Stimulated activated CD4-positive, alpha-beta T cell treated with anti-CD3 and anti-CD28 coated beads, TNF-alpha, amount 100 ng/mL, for 24 hours (primary cell): Measurements from ENCODE around the gene GSAP.
"Not testable (repeated sequence)": the region's sequence is repeated elsewhere in the genome, so short reads cannot be mapped to it uniquely, and the experiment has no call there.

Experiments used
- DNase-seq, 3 experiments: peaks; one replicate each; pipeline ENCODE4 v3.0.0-alpha.2; 2020; ENCODE audit warnings: low read depth in 3 of 3

The GSAP gene

DNA sequence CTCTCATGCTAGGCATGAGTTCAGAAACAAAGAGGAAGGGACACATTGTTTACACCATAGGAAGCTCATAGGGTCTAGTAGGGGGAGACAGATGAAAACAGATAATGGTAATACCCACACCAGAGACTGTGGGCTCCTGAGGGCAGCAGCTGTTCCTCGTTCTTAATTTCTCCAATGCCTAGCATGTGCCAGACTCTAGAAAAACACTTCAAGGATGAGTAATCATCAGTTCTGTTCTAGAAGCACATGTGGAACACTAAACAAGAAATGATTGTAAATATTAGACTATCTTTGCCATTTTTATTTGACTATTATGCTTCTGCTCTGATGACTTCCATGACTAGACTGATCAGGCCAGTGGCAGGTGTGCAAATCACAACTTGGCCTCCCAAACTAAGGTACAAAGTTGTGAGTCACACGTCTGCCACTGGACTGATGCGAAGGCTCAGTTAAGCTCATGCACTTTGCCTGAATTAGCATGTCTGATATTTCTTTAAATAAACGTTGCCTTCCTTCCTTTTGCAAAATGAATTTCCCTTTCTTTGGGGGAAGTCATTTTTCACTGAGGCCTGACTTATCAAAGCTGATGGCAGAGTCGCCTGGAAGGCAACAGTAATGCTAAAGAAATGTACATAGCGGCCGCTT, 127.4 kb downstream of the GSAP start:
- DNase-seq, result no peak

GRCh38 chr7:77284616-77285015, 131.5 kb downstream of the GSAP start:
- DNase-seq, result no peak

GRCh38 chr7:77284005-77284404, 132.1 kb downstream of the GSAP start:
- no peak for DNase-seq

DNA sequence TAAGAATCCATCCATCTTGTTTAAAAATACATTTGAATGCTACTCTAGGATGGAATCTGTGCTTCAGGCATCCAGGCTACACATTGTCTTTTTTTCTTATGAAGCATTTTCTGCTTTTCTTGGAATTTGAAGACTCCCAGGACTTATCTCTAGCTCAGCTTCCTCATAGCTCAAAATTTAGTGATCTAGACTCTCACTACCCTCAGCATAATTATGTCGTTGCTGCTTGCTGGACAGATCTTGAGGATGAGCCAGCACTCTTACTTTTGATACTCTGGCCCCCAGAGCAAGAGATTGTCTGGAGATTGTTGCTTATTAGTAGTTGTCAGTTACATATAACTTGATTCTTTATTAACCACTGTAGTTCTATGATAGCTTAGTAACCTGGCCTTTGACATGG, 133.3 kb downstream of the GSAP start:
- DNase-seq, result no peak

DNA sequence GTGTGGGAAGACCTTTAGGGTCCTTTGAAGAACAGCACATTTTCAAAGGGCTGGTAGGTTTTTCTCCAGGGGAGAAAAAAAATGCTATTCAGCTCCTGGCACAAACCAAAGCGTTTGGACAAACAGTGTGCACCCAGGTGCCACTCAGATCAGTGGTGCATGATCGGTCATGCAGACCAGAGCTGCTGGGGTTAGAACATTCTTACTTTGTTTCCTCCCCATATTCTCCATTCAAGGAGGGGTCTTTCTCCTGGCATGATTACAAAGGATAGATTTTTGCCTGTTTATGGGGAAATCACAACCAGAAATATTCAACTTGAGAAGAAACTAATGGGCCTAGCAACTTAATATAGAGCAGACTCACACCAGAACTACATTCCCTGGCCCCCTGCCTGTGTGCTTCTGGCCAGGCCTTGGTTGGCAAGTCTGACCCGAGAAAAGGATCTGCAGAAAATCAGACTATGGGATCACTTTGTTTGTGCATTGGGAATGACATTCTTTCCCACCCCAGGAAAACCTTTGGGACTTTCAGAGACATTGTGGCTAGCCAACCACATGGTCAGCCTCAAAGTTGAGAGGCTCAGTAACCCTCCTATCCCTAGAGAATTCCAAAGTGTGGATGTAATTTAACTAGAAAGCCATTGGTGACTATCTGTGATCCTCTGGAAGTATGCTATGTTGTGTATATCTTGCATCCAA, 134.2 kb downstream of the GSAP start:
- DNase-seq, result no peak

DNA sequence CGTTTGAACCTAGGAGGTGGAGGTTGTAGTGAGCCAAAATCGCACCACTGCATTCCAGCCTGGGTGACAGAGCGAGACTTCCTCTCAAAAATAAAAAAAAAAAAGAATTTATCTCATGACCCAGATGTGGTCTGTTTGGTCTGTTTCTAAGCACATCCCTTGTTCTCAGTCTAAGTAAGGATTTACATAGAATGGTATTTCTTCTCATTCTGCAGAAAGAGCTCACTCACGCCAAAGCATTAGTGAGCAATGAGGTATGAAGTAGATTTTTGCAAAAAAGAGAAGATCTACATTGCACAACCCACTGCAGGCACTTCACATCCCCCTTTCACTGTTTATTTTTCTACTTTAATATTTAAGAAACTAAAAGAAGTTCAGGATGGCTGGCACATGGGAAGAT, 140.0 kb downstream of the GSAP start:
- DNase-seq, result no peak

DNA sequence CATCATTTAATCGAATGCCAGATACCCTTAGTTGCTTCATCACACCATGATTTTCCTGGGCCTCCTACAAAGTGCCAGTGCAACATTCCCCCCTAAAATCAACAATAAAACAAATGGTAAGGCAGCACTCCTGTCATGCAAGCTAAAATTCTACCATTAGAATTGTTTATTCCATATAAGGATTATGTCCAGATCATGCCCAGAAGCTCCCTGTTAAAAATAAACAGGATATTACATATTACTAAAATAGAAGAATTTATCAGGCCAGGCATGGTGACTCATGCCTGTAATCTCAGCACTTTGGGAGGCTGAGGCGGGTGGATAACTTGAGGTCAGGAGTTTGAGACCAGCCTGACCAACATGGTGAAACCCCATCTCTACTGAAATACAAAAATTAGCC, 140.5 kb downstream of the GSAP start:
- not testable (repeated sequence) for DNase-seq

DNA sequence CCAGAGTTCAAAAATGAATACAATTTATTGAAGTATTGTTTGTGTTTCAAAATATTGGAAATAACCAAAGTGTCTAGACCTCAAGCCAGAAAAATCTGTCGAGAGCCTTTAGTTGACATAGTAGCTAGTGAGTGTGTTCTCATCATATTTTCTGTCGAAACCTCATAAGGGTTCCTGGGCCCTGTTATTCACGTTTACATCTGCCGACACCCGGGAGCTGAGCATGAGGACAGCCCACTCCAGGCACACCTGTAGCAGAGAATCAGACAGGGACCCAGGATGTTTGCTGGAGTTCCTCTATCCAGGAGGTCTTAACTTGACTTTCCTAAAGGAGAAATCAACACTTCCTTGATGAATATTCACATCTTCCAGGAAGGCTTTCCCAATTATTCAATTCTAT, 144.4 kb downstream of the GSAP start:
- DNase-seq, result no peak

- no peak for DNase-seq
These were observed 146.1 kb downstream of the GSAP start for GRCh38 chr7:77270094-77270480.

- DNase-seq, result no peak
These were observed 146.6 kb downstream of the GSAP start for GRCh38 chr7:77269360-77270093.

- no peak for DNase-seq
These were observed 149.8 kb downstream of the GSAP start for GRCh38 chr7:77266291-77266794.

DNA sequence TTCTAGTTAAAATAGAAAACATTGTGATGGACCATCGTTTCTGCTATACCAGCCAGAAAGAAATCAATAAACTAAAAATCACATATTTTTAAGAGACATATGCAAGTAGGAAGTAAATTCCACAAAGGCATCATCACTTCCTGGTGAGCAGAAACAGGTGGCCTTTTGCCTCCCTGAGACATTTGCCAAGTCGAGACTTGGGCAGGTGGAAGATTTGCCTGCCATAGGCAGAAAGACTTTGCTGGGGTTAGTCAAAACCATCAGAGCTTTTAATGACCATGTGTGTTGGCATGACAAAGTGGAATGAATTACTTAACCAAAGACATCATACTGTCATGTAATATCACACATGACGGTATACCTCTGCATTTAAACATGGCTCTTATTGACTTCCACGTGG, 150.5 kb downstream of the GSAP start:
- DNase-seq, result no peak

- no peak for DNase-seq
These were observed 153.8 kb downstream of the GSAP start for GRCh38 chr7:77262316-77262715.
